ENCODE results near the gene SEMA3E.

Gene SEMA3E

GRCh38 chr7:83547526-83547925 lies 101.4 kb downstream of the SEMA3E start:
- no peak overlapping the region for H3K4me3 ChIP-seq (replicated peaks; ENCODE audit: low read depth, low read length)
- peak; percentile 67 for DNase-seq (ENCODE audit: low read depth)
- TF ChIP-seq CTCF (IDR thresholded peaks at IDR 0.05; ENCODE audit: low read length, missing control alignments) = no peak

- no peak for TF ChIP-seq CTCF (IDR thresholded peaks at IDR 0.05; ENCODE audit: low read length, missing control alignments)
- peak; percentile 42 for DNase-seq (ENCODE audit: low read depth)
- no peak overlapping the region for H3K4me3 ChIP-seq (replicated peaks; ENCODE audit: low read depth, low read length)
Observed at GRCh38 chr7:83546586-83546985, 102.4 kb downstream of the SEMA3E start.

GRCh38 chr7:83541187-83541960 lies 107.6 kb downstream of the SEMA3E start:
- no peak for TF ChIP-seq CTCF (IDR thresholded peaks at IDR 0.05; ENCODE audit: low read length, missing control alignments)
- no peak for DNase-seq (ENCODE audit: low read depth)
- no peak overlapping the region for H3K4me3 ChIP-seq (replicated peaks; ENCODE audit: low read depth, low read length)

- DNase-seq (ENCODE audit: low read depth) = no peak
- H3K4me3 ChIP-seq (replicated peaks; ENCODE audit: low read depth, low read length) = no peak overlapping the region
- TF ChIP-seq CTCF (IDR thresholded peaks at IDR 0.05; ENCODE audit: low read length, missing control alignments) = no peak
Observed at GRCh38 chr7:83534488-83534887, 114.5 kb downstream of the SEMA3E start.

- no peak for DNase-seq (ENCODE audit: low read depth)
Observed at GRCh38 chr7:83532219-83532618, 116.7 kb downstream of the SEMA3E start.

GRCh38 chr7:83531766-83532165 lies 117.2 kb downstream of the SEMA3E start:
- no peak for TF ChIP-seq CTCF (IDR thresholded peaks at IDR 0.05; ENCODE audit: low read length, missing control alignments)
- H3K4me3 ChIP-seq (replicated peaks; ENCODE audit: low read depth, low read length) = no peak overlapping the region
- no peak for DNase-seq (ENCODE audit: low read depth)

More at GRCh38 chr7:83532219-83532618, 116.7 kb downstream of the SEMA3E start:
- H3K4me3 ChIP-seq (replicated peaks; ENCODE audit: low read depth, low read length) = no peak overlapping the region
- no peak for TF ChIP-seq CTCF (IDR thresholded peaks at IDR 0.05; ENCODE audit: low read length, missing control alignments)

GRCh38 chr7:83528925-83529423 lies 120.0 kb downstream of the SEMA3E start:
- no peak for TF ChIP-seq CTCF (IDR thresholded peaks at IDR 0.05; ENCODE audit: low read length, missing control alignments)
- no peak overlapping the region for H3K4me3 ChIP-seq (replicated peaks; ENCODE audit: low read depth, low read length)
- DNase-seq (ENCODE audit: low read depth) = no peak

Measured in fibroblast of pulmonary artery (primary cell).